Measurements from ENCODE around the gene LRRC40. TPM values are rescaled to one million over a fixed set of nuclear protein-coding genes. Genes with fewer than 3 reads are reported as not detected.
A peak's percentile ranks its signal among the peaks of the same experiment; 100 is the strongest.

LRRC40 gene
- polyA plus RNA-seq, 3 donors = 4.3 to 6.3 (median 5.0) TPM

DNA sequence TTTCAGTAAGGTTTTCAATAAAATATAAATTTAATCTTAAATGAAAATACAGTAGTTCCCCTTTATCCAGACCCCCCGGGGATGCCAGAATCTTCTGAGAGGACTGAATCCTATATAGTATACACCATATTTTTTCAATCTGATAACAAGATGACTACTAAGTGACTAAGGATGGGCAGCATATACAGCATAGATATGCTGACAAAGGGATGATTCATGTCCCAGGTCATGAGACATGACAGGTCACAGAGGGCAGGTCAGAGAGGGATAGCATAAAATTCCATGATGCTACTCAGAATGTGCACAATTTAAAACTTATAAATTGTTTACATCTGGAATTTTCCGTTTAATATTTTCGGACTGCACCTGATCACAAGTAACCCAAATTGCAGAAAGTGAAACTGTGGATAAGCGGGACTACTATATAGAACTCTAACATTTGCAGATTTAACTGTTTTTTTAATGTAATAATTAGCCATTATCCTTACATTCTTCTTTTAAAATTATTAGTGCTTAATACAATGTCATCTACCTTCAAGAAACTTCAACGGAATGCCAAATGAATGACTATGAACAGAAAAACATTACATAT, 48.8 kb downstream of the LRRC40 start:
- H3K4me1 Mint-ChIP-seq = no peaks in the 10 kb centered on the region
- TF ChIP-seq, protein P1, sequence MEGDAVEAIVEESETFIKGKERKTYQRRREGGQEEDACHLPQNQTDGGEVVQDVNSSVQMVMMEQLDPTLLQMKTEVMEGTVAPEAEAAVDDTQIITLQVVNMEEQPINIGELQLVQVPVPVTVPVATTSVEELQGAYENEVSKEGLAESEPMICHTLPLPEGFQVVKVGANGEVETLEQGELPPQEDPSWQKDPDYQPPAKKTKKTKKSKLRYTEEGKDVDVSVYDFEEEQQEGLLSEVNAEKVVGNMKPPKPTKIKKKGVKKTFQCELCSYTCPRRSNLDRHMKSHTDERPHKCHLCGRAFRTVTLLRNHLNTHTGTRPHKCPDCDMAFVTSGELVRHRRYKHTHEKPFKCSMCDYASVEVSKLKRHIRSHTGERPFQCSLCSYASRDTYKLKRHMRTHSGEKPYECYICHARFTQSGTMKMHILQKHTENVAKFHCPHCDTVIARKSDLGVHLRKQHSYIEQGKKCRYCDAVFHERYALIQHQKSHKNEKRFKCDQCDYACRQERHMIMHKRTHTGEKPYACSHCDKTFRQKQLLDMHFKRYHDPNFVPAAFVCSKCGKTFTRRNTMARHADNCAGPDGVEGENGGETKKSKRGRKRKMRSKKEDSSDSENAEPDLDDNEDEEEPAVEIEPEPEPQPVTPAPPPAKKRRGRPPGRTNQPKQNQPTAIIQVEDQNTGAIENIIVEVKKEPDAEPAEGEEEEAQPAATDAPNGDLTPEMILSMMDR (IDR thresholded peaks at IDR 0.05) = no peak

DNA sequence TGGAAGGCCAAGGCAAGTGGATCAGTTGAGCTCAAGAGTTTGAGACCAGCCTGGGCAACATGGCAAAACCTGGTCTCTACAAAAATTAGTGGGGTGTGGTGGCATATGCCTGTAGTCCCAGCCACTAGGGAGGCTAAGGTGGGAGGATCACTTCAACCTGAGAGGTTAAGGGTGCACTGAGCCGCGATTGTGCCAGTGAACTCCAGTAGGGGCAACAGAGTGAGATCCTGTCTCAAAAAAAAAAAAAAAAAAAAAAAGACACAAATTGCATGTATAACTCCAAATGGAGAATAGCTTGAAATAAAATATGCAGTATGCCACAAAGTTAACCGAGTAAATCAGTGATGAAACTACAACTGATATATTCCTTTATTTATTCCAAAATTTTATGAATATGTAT, 51.6 kb downstream of the LRRC40 start:
- Histone ChIP-seq H3K79me2 (ENCODE audit: insufficient read depth, low read length) (no peaks in the 10 kb centered on the region), H3K27me3 (ENCODE audit: control insufficient read depth in 2 of 2, insufficient read depth in 2 of 2, low read length in 2 of 2) (no peaks in the 10 kb centered on the region), H3K9ac (ENCODE audit: insufficient read depth, low read length, poor library complexity, severe bottlenecking) (no peak overlapping the region), H3K4me1 (ENCODE audit: control insufficient read depth in 1 of 2, insufficient read depth in 2 of 2, low read length in 2 of 2) (no peaks in the 10 kb centered on the region), H3K9me3 (replicated peaks in 1 of 2; ENCODE audit: control insufficient read depth in 1 of 2, insufficient read depth in 1 of 2, low read length in 2 of 2) (no peaks in the 10 kb centered on the region), H2AFZ (ENCODE audit: insufficient read depth, low read depth, low read length, poor library complexity, severe bottlenecking) (no peak overlapping the region), H3K27ac (ENCODE audit: low read depth in 1 of 2, low read length in 2 of 2) (no peak overlapping the region), H3K4me2 (replicated peaks; ENCODE audit: extremely low read depth, low read length, poor library complexity, severe bottlenecking) (no peak overlapping the region), H3K36me3 (replicated peaks in 1 of 2; ENCODE audit: control insufficient read depth in 1 of 2, insufficient read depth in 2 of 2, low read length in 2 of 2) (peaks cover 17 to 44% of the 10 kb centered on the region in 2 donors), H4K20me1 (ENCODE audit: insufficient read depth, low read length) (no peaks in the 10 kb centered on the region), H3K4me3 (replicated peaks in 1 of 3; ENCODE audit: low read depth in 2 of 3, low read length in 3 of 3) (no peak overlapping the region)
- DNase-seq = no peak
- peak overlapping the region in 1 of 7 donors; percentile 41 for H3K27ac Mint-ChIP-seq
- TF ChIP-seq, protein P1 (IDR thresholded peaks at IDR 0.05) = no peak
- peaks cover 21 to 22% of the 10 kb centered on the region in 2 donors for H3K36me3 Mint-ChIP-seq
- no peaks in the 10 kb centered on the region for H3K27me3 Mint-ChIP-seq (ENCODE audit: low read depth in 3 of 3)
- no peaks in the 10 kb centered on the region for H3K9me3 Mint-ChIP-seq
- WGBS (ENCODE audit: insufficient coverage) = no CpG with 5 or more reads among the region's 3 CpGs
- no peaks in the 10 kb centered on the region for H3K4me1 Mint-ChIP-seq
- H3K4me3 Mint-ChIP-seq = no peak overlapping the region
- intact Hi-C loops (cut with micrococcal nuclease) = no loop called here

More for the DNA sequence above, 48.8 kb downstream of the LRRC40 start:
- no peaks in the 10 kb centered on the region for H3K9me3 Mint-ChIP-seq
- Histone ChIP-seq H3K27ac (ENCODE audit: low read depth in 1 of 2, low read length in 2 of 2) (no peak overlapping the region), H4K20me1 (ENCODE audit: insufficient read depth, low read length) (no peaks in the 10 kb centered on the region), H3K36me3 (replicated peaks in 1 of 2; ENCODE audit: control insufficient read depth in 1 of 2, insufficient read depth in 2 of 2, low read length in 2 of 2) (peaks cover 9 to 36% of the 10 kb centered on the region in 2 donors), H2AFZ (ENCODE audit: insufficient read depth, low read depth, low read length, poor library complexity, severe bottlenecking) (no peak overlapping the region), H3K27me3 (ENCODE audit: control insufficient read depth in 2 of 2, insufficient read depth in 2 of 2, low read length in 2 of 2) (no peaks in the 10 kb centered on the region), H3K9ac (ENCODE audit: insufficient read depth, low read length, poor library complexity, severe bottlenecking) (no peak overlapping the region), H3K4me2 (replicated peaks; ENCODE audit: extremely low read depth, low read length, poor library complexity, severe bottlenecking) (no peak overlapping the region), H3K4me3 (replicated peaks in 1 of 3; ENCODE audit: low read depth in 2 of 3, low read length in 3 of 3) (no peak overlapping the region), H3K4me1 (ENCODE audit: control insufficient read depth in 1 of 2, insufficient read depth in 2 of 2, low read length in 2 of 2) (no peaks in the 10 kb centered on the region), H3K9me3 (replicated peaks in 1 of 2; ENCODE audit: control insufficient read depth in 1 of 2, insufficient read depth in 1 of 2, low read length in 2 of 2) (no peaks in the 10 kb centered on the region), H3K79me2 (ENCODE audit: insufficient read depth, low read length) (no peaks in the 10 kb centered on the region)
- no peak overlapping the region for H3K27ac Mint-ChIP-seq
- intact Hi-C loops (cut with micrococcal nuclease) = no loop called here
- H3K36me3 Mint-ChIP-seq = peaks cover 21 to 33% of the 10 kb centered on the region in 2 donors
- DNase-seq = peak in 1 of 3 donors; percentile 33
- WGBS (ENCODE audit: insufficient coverage) = 92% methylated on average over 2 of the region's 5 CpGs
- no peak overlapping the region for H3K4me3 Mint-ChIP-seq
- no peaks in the 10 kb centered on the region for H3K27me3 Mint-ChIP-seq (ENCODE audit: low read depth in 3 of 3)
